Measurements from ENCODE around the gene TXNDC17. TPM values are rescaled to one million over a fixed set of nuclear protein-coding genes. Genes with fewer than 3 reads are reported as not detected.

TXNDC17 gene
- total and polyA plus RNA-seq, 9 of the 15 experiments (the other 6 are each of a cell fraction or from before 2014, with no cell fraction given): 108 to 759 (median 179) TPM

- TF ChIP-seq SAP30 (IDR thresholded peaks at IDR 0.05; ENCODE audit: borderline replicate concordance, insufficient read depth, low read depth, low read length, poor library complexity, severe bottlenecking) (no peak), ARID1B (IDR thresholded peaks at IDR 0.05) (no peak), MLLT1 (IDR thresholded peaks at IDR 0.05) (no peak), ZNF75A (CRISPR knock-in tag; IDR thresholded peaks at IDR 0.05) (no peak), ZBTB40 (IDR thresholded peaks at IDR 0.05) (peak; percentile 92), ZBTB40 (CRISPR knock-in tag; IDR thresholded peaks at IDR 0.05) (no peak), ZNF785 (CRISPR knock-in tag; IDR thresholded peaks at IDR 0.05) (no peak), POLR2G (IDR thresholded peaks at IDR 0.05; ENCODE audit: low read depth, low read length) (peak; percentile 75)
Observed at GRCh38 chr17:6651354-6651918, 10.6 kb downstream of the TXNDC17 start, which contains the start of the genes C17orf100 and MED31 (continued).

All from K562 (cell line).